HG03108 (cell line): ENCODE results near the gene FAM3B.

Experiments
- ATAC-seq: cut with Tn5 transposase; IDR thresholded peaks from one replicate; pipeline ENCODE4 v1.9.1; 2021; ENCODE audit warnings: moderate library complexity; ENCODE audit not compliant: unreplicated experiment

Gene FAM3B

DNA sequence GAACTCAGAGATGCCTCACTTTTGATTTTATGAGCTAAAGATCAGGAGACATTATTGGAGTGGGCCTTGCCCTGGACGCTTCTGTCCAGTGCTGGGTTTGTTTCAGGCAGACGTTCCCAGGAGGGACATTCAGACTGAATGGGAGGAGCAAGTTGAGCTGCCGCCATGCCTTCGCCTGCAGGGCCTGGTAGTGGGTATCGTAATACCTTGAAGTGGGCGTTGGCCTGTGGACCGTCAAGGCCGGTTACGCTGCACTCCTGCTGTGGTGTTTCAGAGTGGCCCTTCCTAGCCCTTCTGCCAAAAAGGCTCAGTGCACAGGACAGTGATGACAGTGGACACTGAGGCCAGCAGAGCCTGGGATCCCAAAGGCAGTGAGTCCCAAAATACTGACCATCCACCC, 1.6 kb downstream of the FAM3B start:
- ATAC-seq, result no peak

DNA sequence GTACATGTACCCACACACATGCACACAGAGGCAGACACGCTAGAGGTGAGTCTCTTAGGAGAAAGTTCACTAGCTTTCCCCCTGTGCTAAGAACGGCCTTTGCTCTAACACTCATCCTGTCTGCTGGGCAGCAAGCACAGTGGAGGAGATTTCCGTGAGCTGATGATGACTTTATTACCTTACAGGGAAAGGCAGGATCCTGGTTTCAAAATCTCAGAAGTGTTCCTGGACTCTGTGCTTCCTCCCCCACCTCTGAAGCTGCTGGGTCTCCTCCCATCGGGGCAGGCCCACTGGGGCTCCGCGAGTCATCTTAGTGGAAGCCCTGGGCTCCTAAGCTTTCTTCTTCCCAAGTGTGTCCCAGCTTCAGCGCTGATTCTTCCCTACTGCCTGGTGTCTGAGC, 2.7 kb downstream of the FAM3B start:
- ATAC-seq, result no peak

DNA sequence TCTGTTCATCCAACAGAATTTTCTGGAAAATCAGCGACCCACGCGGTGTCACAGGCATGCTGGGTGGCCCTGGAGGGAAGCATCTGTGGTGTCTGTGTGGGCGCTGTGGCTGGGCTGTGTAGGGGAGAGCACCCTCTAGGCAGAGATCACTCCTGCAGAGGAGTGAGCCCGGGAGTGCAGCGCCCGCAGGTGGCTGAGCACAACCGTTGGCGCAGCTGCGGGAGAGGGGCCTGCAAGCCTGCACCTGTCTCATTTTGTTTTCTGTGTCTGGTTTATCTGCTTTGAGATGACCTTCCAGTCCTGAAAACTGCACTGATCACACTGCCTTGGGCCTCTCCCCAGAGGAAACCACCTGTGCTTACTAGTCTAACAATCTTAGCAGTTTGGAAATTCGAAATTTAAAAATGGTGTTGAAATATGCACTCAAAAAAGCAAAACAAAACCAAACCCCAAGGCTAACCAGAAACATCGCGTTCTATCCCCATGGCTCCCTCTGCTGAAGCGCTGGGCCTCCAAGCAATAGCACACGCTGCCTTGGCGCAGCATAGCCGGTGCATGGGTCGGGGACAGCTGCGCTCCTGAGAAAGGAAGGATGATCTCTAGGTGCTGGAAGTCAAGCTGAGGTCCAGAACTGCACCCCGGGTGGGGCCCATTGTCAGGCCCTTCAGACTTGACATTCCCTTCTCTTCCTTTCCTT, 4.8 kb downstream of the FAM3B start:
- ATAC-seq, result no peak

DNA sequence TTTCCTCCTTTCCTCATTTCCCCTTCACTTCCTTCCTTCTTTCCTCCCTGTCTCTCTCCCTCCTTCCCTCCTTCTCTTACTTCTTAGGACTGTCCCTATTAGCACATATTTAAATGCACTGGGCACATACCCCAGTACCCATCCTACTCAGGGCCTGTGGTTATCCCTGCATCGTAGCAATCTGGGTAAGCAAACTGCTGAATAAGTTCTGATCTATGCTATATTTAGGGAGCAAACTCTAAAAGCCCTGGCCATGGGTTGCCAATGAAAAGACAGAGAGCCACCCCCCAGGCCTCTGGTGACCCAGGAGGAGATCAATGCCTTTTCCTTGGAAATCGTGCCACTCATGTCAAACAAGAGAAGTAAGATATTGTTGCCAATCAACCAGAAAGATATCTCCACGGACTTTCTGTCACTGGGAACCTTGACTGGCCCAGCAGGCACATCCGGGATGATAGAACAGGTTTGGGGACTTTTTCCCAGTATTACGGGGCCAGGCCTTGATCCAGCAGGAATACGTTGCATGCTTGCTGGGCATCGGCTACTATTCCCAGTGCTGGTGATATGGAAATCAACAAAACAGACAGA, 5.4 kb downstream of the FAM3B start:
- ATAC-seq, result no peak

DNA sequence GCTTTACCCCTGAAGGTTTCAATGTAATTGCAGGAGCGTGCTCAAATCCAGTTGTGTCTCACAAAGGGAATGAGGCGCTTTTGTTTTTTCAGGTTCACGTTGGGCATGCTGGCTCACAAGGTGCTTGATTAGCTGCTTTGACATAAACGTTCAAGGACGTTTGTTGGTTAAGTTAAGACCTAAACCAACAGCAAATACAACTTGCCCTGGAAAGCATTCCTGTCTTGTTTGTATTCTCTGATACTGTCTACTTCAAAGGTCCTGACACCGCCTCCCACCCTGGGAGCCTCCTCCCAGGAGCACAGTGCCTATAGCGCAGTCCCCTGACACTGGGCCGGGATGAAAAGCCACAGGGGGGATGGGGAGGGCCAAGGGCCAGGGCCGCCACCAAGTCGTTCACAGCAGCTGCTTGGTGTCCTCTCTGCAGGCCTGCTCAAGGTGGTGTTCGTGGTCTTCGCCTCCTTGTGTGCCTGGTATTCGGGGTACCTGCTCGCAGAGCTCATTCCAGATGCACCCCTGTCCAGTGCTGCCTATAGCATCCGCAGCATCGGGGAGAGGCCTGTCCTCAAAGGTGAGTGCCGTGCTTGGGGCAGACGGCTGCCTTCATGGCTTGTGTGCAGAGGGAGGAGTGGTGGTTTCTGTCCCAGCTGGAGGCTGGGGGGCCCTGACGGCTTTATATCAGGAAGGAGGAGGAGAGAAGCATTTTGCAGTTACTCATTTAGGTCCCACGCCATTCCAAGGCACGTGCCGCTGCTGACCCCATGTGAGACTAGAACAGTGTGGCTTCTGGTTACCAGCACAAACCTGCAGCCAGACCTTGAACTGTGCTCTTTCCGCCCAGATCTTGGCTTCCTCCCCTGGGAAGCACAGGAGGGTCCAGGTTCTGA, 6.1 kb downstream of the FAM3B start:
- no peak for ATAC-seq

DNA sequence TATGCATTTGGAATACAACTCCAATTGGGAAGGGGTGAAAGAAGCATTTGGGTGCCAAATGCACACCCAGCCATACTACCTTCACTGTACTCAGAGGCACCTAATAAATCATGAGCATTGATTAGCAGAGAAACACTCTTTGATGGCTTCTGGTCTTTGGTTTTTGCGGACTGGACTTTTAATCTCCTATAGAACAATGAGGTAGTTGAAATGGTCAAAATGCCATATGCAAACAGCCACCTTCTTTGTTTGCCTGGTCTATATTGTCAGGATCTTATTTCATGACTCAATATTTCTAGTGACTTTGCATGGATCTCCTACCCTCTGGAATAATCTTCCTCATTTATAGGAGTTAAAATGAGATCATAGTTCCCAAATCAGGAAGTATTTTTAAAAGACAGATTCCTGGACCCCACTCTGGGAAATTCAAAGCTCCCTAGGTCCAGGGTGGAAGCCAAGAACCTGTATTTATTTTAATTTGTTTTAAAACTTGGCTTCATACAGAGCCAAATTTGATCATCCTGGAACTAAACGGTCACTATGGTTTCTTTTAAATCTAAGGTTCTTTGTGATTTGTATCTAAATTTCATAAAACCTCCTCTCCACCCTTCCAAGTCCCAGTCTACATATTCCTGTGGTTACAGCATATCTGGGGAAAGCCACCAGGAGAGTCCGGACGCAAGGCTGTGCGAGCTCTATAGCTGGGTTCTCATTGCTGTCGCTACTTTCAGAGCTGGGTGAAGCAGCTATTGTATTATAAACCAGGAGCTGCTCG, 8.7 kb downstream of the FAM3B start:
- ATAC-seq, result no peak

DNA sequence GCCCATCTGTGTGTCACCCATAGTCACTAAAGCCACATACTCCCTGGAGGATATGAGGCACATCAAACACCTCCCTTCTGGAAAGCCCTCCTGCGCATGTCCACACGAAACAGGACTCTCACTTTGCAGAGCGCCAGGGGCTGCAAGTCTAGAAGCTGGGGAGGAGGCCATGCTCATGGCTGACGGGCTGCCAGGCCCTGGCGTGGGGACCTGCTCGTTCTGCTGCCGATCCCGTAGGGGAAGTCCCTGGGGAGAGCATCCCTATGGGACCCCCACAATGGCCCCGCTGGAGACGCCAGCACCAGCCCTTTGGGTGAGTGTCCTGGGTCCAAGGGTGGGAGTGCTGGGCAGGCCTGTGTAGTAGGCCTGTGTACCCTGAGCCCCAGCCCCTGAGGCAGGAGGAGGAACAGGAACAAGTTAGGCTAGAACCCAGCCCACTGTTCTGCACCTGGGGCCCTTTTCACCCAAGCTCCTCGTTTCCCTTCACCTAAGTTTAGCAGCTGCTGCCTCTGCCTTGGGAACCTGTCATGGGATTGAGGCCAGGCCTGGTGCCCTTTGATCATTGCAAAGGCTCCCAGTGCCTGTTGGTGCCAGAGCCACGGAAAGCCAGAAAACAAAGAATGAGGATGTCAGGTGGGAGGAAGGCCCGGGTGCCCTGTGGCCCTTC, 9.9 kb downstream of the FAM3B start:
- ATAC-seq, result no peak

DNA sequence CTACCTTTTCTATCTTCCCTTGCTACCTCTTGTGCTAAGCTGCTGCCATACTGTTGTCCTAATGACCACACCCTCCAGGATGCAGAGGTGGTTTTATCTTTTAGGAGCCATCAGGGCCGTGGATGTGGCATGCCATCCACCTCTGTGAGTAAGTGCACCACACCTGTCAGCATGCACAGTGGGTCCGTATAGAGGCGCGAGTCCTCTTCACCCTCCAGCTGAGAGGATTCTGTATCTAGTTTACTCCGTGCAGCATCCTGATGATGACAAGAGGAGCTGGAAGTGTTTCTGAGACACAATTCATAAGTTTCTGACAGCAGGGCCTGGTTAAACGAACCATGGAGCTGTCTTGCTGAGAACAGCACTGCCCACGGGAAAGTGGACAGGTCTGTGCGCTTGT, 11.2 kb downstream of the FAM3B start:
- no peak for ATAC-seq

DNA sequence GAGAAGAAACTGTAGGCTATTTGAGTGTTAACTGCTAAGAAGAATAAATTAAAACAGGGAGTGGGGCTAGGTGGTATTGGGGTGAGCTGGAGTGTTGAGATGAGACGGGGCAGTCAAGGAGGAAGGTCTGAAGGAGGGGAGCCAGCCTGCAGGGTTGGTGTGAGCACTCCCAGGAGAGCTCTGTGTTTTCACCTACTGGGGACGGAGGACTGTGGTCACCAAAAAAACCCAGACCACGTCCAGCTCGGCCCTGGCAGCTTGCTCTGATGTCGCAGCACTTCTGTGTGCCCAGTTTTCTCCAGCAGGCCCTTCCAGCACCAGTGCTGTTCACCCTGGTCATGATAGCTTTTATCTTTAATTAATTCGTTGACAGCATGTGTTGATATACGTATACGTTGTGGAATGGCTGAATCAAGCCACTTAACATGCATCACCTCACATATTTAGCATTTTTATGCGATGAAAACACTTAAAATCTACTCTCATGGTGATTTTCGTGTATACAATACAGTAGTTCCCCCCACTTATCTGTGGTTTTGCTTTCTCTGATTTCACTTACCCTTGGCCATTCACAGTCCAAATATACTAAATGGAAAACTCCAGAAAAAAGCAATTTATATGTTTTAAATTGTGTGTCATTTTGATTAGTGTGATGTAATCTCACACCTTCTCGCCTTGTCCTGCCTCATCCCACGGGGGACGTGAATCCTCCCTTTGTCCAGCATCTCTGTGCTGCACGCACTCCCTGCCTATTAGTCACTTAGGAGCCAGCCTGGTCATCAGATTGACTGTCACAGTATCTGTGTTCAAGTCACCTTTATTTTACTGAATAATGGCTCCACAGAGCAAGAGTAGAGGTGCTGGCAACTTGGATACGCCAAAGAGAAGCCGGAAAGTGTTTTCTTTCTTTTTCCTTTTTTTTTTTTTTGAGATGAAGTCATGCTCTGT, 12.3 kb downstream of the FAM3B start:
- ATAC-seq, result no peak

DNA sequence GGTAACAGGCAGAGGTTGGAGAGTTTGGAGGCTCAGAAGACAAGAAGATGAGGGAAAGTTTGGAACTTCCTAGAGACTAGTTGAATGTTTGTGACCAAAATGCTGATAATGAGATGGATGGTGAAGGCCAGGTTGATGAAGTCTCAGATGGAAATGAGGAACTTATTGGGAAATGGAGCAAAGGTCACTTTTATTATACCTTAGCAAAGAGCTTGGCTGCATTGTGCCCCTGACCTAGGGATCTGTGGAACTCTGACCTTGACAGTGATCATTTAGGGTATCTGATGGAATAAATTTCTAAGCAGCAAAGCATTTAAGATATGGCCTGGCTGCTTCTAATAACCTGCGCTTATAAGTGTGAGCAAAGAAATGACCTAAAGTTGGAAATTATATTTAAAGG, 17.2 kb downstream of the FAM3B start:
- ATAC-seq, result no peak

DNA sequence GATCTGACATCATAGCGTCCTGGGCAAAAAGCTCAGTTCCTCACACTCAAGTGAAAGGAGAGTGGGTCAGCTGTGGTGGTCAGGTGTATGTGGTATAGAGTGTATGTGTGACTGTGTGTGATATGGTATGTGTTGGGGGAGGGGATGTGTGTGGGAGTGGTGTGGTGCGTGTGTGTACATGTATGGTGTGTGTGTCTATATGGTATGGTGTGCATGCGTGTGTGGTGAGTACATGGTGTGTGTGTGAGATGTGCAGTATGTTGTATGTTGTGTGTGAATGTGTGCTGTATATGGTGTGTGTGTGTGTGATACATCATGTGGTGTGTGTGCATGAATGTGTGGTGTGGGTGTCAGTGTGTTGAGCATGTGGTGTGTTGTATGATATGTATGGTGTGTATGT, 20.9 kb downstream of the FAM3B start:
- ATAC-seq, result no peak

DNA sequence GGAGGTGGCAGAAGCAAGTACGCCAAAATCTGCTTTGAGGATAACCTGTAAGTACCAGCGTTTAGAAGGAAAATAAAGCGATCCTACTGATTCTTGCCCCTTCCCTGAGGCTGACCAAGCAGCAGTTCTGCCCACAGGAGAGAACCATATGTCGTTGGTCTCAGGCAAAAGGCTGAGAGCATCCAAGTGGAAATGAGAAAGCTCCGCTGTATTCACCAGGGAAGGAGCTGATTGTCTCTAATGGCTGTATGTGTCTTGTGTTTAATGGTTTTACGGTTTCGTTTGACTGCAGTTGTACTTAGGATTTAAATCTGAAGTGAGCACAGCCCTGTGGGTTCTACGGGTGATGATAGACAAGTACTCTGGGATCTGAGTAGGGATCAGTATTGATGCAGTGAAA, 21.9 kb downstream of the FAM3B start:
- no peak for ATAC-seq

DNA sequence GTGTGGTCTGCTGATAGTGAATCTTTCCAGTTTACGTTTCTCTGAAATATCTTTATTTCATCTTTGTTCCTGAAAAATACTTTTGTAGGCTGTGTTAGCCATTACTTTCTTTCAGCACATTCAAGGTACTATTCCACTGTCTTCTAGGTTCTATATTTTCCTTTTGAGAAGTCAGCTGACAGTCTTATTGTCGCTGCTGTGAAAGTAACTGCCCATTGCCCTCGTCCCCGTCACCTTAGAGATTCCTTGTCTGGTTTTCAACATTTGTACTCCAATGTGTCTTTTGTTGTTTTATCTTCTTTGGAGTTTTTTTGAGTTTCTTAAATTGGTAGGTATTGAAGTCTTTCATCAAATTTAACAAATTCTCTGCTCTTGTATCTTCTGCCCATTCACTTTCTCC, 25.4 kb downstream of the FAM3B start:
- ATAC-seq, result no peak

DNA sequence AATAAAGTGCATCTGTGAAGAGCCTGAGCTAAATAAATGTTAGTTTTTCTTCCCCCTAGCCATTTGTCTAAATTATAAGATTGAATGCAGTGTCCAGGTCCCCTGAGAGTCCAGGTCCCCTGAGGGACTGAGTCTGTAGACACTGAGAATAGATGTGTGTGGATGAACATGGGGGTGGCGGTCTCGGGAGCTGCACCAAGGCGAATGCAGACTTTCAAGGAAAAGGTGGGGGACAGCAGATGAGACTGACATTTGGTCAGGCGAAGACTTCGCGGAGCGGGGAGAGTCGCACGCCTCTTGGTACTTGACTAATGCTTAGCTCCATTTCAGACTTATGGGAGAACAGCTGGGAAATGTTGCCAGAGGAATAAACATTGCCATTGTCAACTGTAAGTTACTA, 27.5 kb downstream of the FAM3B start:
- no peak for ATAC-seq

DNA sequence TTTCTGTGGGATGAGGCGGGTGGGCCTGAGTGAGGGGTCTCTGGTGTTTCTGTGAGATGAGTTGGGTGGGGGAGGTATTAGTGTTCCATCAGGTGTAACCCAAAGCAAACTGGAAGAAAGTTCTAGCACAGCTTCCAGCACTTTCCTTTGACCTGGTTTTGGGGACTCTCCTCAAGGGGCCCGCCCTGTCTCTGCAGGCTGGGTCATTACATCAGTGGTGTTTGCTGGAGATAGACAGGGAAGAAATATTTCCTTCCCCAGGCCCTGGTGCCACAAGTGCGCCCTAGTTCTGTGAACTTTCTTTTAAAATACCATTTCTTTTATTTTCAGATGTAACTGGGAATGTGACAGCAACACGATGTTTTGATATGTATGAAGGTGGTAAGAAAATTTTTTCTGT, 28.8 kb downstream of the FAM3B start:
- no peak for ATAC-seq

DNA sequence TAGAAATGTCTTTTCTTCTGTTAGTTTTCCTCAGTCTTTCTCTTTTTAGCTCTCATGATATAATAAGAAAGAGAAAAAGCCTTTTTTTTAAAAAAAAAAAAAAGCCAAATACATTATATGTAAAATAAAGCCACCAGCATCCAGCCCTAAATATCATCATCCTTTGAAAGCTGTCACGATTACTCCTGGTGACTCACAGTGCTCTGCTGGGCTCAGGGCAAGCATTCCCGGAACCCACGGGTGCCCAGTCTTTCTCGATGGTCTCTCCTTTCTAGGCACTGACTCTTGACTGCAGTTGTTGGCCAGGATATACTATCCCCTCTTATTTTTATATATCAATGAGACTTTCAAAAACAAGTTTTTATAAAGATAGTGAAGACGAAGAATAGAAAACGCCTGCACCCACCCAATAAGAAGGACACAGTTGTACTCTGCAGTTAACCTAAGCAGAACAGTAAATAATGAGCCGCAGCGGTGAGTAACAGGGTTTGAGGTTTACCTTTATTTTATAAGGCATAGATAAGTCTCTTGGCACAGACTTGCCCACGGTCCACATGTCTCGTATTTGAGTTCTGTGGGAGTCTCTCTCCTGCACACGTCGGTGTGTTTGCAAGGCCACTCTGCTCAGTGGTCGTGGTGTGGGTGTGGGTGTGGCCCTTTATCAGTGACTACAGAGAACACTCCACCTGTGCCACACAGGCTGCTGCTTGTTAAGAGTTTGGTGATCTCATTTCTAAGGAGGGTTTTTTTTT, 29.5 kb downstream of the FAM3B start:
- no peak for ATAC-seq

DNA sequence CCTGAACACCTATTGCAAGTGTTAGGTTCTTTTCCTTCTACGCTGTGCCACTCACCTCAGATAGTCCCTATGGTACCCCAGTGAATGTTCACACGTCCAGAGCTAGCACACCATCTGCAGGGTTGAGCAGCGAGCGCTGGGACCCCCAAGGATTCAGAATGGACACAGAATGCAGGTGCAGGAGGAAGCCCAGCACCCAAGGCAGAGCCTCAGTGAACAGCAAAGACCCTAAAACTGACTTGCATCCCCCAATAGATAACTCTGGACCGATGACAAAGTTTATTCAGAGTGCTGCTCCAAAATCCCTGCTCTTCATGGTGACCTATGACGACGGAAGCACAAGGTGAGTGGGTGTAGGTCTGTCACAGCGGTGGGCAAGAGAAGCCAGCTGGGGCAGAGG, 30.2 kb downstream of the FAM3B start:
- no peak for ATAC-seq

DNA sequence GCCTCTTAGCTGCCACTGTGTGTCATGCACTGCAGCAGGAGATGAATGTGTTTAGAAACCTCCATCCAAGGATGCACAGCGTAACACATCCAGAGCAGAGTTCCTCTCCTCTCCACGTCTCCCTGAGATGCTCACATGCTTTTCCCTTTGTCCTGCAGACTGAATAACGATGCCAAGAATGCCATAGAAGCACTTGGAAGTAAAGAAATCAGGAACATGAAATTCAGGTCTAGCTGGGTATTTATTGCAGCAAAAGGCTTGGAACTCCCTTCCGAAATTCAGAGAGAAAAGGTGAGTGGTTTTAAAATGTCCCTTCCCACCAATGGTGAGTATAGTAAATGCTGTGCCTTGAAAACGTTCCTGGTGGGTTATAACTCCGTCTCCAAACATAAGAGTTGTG, 31.8 kb downstream of the FAM3B start:
- ATAC-seq, result no peak

DNA sequence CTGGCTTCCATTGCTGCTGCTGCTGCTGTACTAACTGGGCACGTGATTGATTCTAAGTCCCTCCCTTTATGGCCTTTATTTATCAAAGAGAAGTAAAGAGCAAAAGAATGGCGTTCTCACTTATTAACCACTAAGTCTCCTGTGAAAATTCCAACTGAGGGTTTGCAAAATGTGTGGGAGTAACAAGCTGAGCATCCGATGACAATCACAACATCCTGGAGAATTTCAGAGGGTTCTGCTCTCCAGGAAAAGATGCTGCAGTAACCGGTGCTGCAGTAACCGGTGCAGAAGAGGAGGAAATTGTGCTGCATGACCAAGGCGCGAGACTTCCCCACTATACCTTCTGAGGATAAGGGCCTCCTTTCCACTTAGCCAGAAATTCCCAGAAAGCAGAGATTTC, 32.5 kb downstream of the FAM3B start:
- ATAC-seq, result no peak
